GM19372 (cell line): Measurements from ENCODE around the gene PSMB2.

ENCODE experiments used
- ATAC-seq: cut with Tn5 transposase; IDR thresholded peaks from one replicate; pipeline ENCODE4 v1.9.1; 2021; ENCODE audit warnings: mild to moderate bottlenecking, low read depth, moderate library complexity; ENCODE audit not compliant: unreplicated experiment

PSMB2 gene

GRCh38 chr1:35574655-35575415 is 66.5 kb downstream of the PSMB2 start:
- ATAC-seq = no peak

GRCh38 chr1:35574125-35574654 is 67.1 kb downstream of the PSMB2 start:
- no peak for ATAC-seq

- ATAC-seq = no peak
Measured at GRCh38 chr1:35573198-35574124, 67.9 kb downstream of the PSMB2 start, which contains the start of gene TFAP2E. TSS of gene TFAP2E (plus strand) at chr1:35573314. CDS start at chr1:35573578, 264 bp downstream.

GRCh38 chr1:35572296-35572695 is 69.0 kb downstream of the PSMB2 start:
- ATAC-seq = no peak

- no peak for ATAC-seq
Measured at GRCh38 chr1:35571263-35571662, 70.1 kb downstream of the PSMB2 start.

GRCh38 chr1:35570589-35571137 is 70.7 kb downstream of the PSMB2 start:
- no peak for ATAC-seq

- ATAC-seq = no peak
Measured at GRCh38 chr1:35569936-35570335, 71.4 kb downstream of the PSMB2 start.

- ATAC-seq = no peak
Measured at GRCh38 chr1:35568975-35569395, 72.3 kb downstream of the PSMB2 start.

- no peak for ATAC-seq
Measured at GRCh38 chr1:35567947-35568558, 73.3 kb downstream of the PSMB2 start.

- ATAC-seq = no peak
Measured at GRCh38 chr1:35565742-35566133, 75.6 kb downstream of the PSMB2 start.

GRCh38 chr1:35564884-35565741 is 76.2 kb downstream of the PSMB2 start:
- ATAC-seq = no peak

GRCh38 chr1:35564037-35564883 is 77.1 kb downstream of the PSMB2 start:
- ATAC-seq = no peak

GRCh38 chr1:35563166-35563565 is 78.2 kb downstream of the PSMB2 start:
- no peak for ATAC-seq

- no peak for ATAC-seq
Measured at GRCh38 chr1:35561972-35562680, 79.2 kb downstream of the PSMB2 start.

GRCh38 chr1:35561297-35561971 is 79.9 kb downstream of the PSMB2 start:
- no peak for ATAC-seq

GRCh38 chr1:35560256-35561225 is 80.8 kb downstream of the PSMB2 start:
- no peak for ATAC-seq
